ENCODE measurements around the gene ATG5. TPM values are rescaled to one million over a fixed set of nuclear protein-coding genes. Genes with fewer than 3 reads are reported as not detected.

ATG5 gene
- total RNA-seq, 2 experiments from 2014 or later: 31.2 to 32.4 TPM

DNA sequence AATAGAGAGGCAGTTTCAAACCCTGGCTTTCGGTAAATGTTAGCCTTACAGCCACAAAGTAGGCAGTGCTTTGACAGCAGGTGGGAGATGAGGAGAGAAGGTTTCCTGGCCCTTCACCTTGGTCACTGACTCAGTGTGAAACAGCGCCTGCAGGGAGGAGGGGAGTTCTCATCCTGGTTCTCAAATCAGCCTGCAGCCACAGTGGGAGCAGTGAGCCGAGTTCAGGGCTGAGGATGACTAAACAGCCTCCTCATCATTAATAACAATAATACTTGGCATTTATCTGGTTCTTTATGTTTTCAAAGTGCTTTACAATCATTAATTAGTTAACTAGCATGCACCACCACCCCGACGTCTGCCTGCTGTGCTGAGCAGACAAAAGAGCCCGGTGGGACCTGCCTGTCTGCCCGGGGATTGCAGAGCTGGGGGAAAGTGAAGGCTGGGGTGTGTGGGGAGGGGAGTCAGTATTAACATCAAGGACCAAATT lies 179.8 kb downstream of the ATG5 start:
- Mint-ChIP-seq H3K27ac (peak overlapping the region; percentile 13), H3K27me3 (peaks cover 2% of the 10 kb centered on the region), H3K9me3 (peaks cover 1% of the 10 kb centered on the region), H3K4me1 (ENCODE audit: low read depth) (peaks cover 70% of the 10 kb centered on the region), H3K4me3 (no peak overlapping the region), H3K36me3 (ENCODE audit: low read depth) (no peaks in the 10 kb centered on the region)
- ChIA-PET CTCF (no interaction called here), POLR2A (interaction anchor here (1.4 to 1.9 kb wide), 3 partner anchors 10 to 47 kb away, joined by 4 to 7 read pairs (median 6); no protein-coding TSS in a partner anchor)
- TF ChIP-seq, protein P1, sequence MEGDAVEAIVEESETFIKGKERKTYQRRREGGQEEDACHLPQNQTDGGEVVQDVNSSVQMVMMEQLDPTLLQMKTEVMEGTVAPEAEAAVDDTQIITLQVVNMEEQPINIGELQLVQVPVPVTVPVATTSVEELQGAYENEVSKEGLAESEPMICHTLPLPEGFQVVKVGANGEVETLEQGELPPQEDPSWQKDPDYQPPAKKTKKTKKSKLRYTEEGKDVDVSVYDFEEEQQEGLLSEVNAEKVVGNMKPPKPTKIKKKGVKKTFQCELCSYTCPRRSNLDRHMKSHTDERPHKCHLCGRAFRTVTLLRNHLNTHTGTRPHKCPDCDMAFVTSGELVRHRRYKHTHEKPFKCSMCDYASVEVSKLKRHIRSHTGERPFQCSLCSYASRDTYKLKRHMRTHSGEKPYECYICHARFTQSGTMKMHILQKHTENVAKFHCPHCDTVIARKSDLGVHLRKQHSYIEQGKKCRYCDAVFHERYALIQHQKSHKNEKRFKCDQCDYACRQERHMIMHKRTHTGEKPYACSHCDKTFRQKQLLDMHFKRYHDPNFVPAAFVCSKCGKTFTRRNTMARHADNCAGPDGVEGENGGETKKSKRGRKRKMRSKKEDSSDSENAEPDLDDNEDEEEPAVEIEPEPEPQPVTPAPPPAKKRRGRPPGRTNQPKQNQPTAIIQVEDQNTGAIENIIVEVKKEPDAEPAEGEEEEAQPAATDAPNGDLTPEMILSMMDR (IDR thresholded peaks at IDR 0.05): no peak
- intact Hi-C loops (cut with micrococcal nuclease): no loop called here
- ATAC-seq: no peak
- DNase-seq: peak; percentile 54

DNA sequence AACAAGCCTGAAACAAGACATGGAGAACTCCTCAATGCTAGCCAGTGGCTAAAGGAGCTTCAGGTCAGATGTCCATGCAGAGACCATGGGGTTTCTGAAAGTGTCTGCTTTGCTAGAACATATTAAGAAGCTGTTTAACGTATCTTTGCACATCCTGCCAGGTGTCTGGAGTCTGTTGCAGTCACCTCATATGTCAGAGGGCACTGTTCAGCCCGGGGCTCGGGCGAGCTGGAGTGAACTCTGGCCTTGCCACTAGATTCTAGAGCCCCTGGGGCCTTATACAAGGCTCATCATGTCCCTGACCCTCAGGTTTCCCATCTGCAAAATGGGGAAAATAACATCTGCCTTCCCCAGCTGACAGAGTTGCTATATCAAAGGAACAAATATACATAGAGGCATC lies 180.4 kb downstream of the ATG5 start:
- TF ChIP-seq, protein P1 (IDR thresholded peaks at IDR 0.05): no peak
- intact Hi-C loops (cut with micrococcal nuclease): no loop called here
- DNase-seq: no peak
- peaks cover 2% of the 10 kb centered on the region for H3K27me3 Mint-ChIP-seq
- H3K9me3 Mint-ChIP-seq: peaks cover 1% of the 10 kb centered on the region
- no peak for ATAC-seq
- ChIA-PET CTCF (interaction anchor here (0.8 to 0.9 kb wide), 2 partner anchors 11 to 53 kb away, joined by 3 read pairs; no protein-coding TSS in a partner anchor), POLR2A (interaction anchor here (1.0 kb wide), 1 partner anchor 27 kb away, joined by 3 read pairs; no protein-coding TSS in a partner anchor)
- H3K4me3 Mint-ChIP-seq: no peak overlapping the region
- H3K4me1 Mint-ChIP-seq (ENCODE audit: low read depth): peaks cover 76% of the 10 kb centered on the region
- H3K36me3 Mint-ChIP-seq (ENCODE audit: low read depth): no peaks in the 10 kb centered on the region
- peak overlapping the region; percentile 13 for H3K27ac Mint-ChIP-seq

DNA sequence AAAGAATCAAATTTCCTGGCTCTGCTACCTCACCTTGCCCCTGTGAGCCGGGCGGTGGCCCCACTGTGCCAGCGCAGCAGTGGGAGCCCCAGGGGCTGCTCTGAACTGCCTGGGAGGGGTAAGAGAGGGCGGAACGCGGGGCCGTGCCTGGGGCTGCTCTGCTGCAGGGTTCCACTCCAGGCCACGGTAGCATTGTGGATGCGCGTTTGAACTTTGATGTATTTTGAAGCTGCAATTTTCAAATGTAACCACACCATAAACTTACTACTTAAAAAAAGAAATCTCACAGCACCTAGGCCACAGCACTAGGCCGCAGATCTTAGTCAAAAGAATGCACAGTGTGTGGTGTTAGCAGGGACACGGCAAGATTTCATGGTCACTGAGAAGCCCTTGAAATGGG lies 181.9 kb downstream of the ATG5 start:
- CTCF ChIA-PET: interaction anchor here (1.1 to 3.4 kb wide), 3 partner anchors 45 to 80 kb away, joined by 3 to 28 read pairs (median 4); no protein-coding TSS in a partner anchor
- H3K36me3 Mint-ChIP-seq (ENCODE audit: low read depth): no peaks in the 10 kb centered on the region
- H3K9me3 Mint-ChIP-seq: no peaks in the 10 kb centered on the region
- ATAC-seq (no peak), DNase-seq (peak; percentile 37)
- peaks cover 66% of the 10 kb centered on the region for H3K4me1 Mint-ChIP-seq (ENCODE audit: low read depth)
- H3K4me3 Mint-ChIP-seq: no peak overlapping the region
- peak overlapping the region; percentile 96 for H3K27ac Mint-ChIP-seq
- TF ChIP-seq, protein P1 (IDR thresholded peaks at IDR 0.05): no peak
- intact Hi-C loops (cut with micrococcal nuclease): loop anchor here (2.0 kb wide), 1 partner anchor 43 kb away; no protein-coding TSS in a partner anchor
- peaks cover 2% of the 10 kb centered on the region for H3K27me3 Mint-ChIP-seq
- POLR2A ChIA-PET: interaction anchor here (0.7 to 5.2 kb wide), 6 partner anchors 20 to 269 kb away, joined by 3 to 28 read pairs (median 5); no protein-coding TSS in a partner anchor

DNA sequence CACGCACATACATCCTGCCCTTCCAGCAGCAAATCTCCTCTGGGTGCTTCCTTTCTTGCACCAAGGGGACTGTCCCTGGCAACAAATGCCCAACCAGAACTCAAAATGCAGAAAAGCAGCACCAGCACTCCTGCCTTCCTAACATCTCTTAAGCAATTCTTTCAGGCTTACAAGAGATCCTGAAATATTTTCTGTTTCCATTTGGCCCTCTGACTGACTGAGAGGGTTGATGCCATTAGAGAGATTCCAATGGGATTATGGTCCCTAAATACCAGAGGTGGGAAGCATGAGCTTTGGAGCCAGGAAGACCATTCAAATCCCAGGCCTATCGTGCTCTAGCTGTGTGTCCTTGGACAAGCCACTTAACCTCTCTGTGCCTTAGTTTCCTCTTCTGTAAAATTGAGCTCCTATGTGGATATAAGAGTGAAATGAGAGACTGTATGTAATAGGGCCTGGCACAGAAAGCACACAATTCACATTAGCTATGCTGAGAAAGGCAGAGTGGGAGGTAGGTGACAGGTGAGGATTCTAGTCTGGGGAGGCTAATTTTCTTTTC lies 182.6 kb downstream of the ATG5 start:
- peaks cover 2% of the 10 kb centered on the region for H3K27me3 Mint-ChIP-seq
- DNase-seq: peak; percentile 22
- TF ChIP-seq, protein P1 (IDR thresholded peaks at IDR 0.05): no peak
- peaks cover 67% of the 10 kb centered on the region for H3K4me1 Mint-ChIP-seq (ENCODE audit: low read depth)
- ATAC-seq: no peak
- ChIA-PET POLR2A (interaction anchor here (0.9 to 5.2 kb wide), 10 partner anchors 9 to 48 kb away, joined by 3 to 28 read pairs (median 6); no protein-coding TSS in a partner anchor), CTCF (interaction anchor here (1.6 to 3.4 kb wide), 4 partner anchors 11 to 80 kb away, joined by 4 to 28 read pairs (median 6); no protein-coding TSS in a partner anchor)
- H3K4me3 Mint-ChIP-seq: no peak overlapping the region
- intact Hi-C loops (cut with micrococcal nuclease): loop anchor here (2.0 kb wide), 1 partner anchor 44 kb away; no protein-coding TSS in a partner anchor
- H3K27ac Mint-ChIP-seq: peak overlapping the region; percentile 96
- H3K9me3 Mint-ChIP-seq: no peaks in the 10 kb centered on the region
- H3K36me3 Mint-ChIP-seq (ENCODE audit: low read depth): no peaks in the 10 kb centered on the region

Measured in activated CD8-positive, alpha-beta T cell treated with anti-CD3 and anti-CD28 coated beads for 36 hours (primary cell).